Right renal cortex interstitium (tissue), 3 donors: ENCODE results near the gene RGS12. TPM values are rescaled to one million over a fixed set of nuclear protein-coding genes. Genes with fewer than 3 reads are reported as not detected.

Source experiments
- DNase-seq, 3 donors: peaks; one replicate each; pipeline ENCODE4 v3.0.0-alpha.2; 2013; ENCODE audit warnings: low read depth in 3 of 3, low spot score in 2 of 3
- polyA plus RNA-seq, 3 donors: library from polyadenylated mRNA; unstranded; fragments of 120-200 nt; gene quantifications; one replicate each; pipeline ENCODE4 v1.2.1, GENCODE V29; 2013; ENCODE audit not compliant: insufficient read length in 3 of 3

RGS12 gene
- polyA plus RNA-seq, 3 donors, result 33.3 to 36.2 (median 34.5) TPM

DNA sequence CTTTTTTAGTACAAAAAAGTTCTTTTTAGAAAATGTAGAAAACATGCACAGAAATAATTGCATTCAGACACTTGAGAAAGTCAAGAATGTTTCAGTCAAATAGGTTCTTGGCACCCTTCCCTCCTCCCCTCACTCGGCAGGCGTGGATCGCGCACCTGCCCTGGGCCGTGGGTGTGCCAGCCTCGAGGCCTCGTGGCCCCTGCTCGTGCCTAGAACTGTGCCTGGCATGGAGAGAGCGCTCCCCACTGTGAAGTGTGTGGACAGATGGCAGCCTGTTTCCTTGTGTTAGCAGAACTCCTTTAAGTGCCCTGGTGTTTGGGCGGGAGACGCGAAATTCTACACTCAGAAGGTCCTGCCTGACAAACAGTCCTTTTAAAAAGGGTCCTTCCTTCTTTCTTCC is 14.7 kb downstream of the RGS12 start:
- DNase-seq, result no peak

DNA sequence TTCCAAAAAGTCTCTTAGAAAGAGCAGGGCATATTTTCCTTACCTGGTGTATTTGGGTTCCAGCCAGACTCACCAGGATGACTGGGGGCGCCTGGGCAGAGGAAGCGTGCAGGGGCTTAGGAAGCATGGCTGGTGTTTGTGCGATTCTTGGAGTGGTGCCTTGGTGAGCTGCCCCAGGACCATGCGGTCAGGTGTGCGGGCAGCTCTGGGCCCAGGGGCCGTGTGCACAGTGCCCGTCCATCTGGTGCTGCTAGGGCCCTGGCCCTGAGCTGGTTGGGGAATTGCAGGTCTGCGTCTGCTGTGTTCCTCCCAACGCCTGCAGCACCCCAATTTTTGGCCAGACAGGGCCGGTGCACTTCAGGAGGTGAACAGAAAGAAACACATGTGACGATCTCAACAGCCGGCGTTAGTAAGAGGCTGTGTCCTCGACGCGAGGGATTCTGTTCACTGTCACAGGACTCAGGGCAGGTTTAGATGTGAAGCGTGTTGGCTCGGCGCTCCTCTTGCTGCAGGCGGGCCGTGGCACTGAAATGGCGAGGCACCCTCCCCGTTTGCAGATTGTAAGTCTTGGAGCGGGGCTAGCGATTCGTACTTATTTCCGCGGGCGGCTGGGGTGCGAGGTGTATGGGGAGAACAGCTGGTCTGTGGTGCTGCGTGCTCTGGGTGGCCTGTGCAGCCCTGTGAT is 15.2 kb downstream of the RGS12 start:
- DNase-seq, result no peak

DNA sequence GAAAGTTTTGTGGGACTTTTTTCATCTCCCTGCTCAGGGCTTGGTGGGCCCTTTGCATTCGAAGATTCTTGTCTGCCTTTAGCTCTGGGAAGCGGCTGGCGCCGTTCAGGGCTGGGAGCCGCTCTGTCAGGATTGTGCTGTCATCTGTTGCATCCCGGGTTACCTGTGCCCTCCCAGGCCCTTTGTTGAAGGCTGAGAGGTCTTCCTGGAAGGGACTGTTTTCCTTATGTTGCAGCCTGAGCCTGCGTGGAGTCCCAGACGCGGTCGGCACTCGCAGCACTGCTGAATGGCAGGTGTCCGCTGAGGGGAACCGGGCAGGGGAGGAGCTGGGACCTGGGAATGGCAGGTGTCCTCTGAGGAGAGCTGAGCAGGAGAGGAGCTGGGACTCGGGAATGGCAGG is 15.9 kb downstream of the RGS12 start:
- DNase-seq, result no peak

DNA sequence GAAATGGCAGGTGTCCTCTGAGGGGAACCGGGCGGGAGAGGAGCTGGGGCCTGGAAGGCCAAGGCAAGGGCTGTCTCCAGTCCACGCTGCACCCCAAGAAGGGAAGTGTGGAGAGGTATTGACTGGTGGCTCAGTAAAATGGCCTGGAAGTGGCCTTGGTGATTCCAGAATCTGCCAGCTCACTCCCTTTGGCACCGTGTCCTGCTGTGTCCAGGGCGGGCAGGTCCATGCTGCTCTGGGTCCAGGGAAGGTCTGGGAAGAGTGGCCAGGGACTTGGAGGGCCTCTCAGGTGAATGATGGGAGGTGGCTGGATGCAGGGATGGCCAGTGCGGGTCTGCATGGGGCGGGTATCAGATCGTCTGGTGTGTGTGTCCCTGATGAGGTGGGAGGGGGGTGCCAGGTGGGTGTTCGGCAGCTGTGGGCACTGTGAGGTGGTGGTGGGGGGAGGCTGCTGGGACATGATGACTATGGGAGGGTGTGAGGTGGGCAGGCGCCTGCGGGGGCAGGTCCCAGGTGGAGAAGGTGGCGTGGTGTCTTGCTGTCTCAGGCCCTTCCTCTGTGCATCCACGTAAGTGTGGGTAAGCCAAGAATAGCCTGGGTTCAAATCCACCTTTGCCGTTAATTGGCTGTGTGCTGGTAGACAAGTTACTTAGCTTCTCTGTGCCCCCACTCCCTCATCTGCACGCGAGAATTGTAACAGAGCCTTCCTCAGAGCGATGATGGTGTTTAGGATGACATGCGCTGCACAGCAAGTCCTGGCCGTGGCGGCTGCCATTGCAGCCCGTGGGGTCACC is 17.7 kb downstream of the RGS12 start:
- DNase-seq, result no peak

DNA sequence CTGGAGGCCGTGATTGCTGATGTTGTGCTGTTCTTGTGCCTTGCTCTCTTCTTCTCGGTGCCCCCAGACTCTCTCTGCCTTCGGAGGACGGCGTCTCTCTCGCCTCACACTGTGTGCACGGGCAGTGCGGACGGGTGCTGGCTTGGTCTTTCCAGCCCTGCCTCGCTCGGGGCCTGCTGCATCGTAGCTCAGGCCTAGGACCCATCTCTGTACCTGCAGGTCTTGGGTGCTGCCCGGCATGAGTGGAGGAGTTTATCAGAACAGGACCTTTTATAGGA is 18.2 kb downstream of the RGS12 start:
- no peak for DNase-seq

DNA sequence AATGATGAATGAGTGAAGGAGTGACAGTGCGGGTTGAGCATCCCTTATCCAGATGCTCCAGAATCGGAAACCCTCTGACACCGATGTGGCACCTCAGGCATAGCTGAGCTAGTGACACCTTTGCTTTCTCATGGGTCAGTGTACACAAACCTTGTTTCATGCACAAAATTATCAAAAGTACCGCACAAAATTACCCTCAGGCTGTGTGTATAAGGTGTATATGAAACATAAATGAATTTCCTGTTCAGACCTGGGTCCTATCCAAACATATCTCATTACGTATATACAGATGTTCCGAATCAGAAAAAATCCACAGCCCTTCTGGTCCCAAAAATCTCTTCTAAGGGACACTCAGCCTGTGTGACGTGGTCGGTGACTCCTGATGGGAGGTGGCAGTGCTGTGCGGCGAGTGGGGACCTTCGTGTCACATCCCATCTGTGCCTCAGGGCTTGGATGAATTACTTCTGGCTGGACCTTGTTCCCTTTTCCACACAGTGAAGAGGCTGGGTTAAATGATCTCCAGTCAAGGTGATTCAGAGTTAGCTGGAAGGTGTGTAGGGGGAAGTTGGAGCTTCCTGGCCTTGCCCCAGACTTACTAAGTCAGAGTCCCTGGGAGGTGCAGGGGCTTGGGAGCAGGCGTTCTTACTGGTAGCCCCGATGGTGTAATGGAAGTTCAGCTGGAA is 18.8 kb downstream of the RGS12 start:
- DNase-seq, result no peak

DNA sequence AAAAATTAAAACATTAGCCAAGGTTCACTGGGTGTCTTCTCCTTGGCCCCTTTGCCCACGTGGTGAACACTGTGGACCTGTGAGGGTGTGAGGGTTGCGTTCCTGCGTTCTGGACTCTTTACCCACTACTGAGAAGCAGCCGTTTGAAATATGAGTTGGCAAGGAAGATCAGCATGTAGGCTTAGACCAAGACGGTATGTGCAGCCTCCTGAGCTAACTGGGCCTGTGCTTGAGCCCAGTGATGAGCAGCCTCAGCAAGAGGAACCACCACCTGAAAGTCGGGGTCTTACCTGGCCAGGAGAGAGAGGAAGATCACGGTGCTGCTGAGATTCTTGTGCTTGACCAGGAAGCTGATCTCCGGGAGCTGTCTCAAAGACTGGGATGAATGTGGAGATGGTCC is 19.5 kb downstream of the RGS12 start:
- no peak for DNase-seq

DNA sequence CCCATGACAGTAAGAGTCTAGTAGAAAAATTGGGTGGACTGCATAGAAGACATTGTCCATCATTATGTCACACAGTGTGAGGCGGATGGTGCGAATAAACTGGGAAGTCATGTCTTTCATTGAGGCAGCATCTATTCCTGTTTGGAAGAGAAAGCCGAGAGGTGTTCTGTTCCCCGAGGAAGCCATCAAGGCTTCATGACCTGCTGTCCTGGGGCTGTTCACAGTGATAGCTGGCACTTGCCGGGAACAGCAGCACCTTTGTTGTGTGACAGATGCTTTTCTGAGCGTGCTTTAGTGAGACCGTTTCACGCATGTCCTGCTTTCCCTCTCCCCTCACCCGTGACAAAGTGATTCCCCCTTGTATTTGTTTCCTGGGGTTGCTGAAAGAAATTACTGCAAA is 20.3 kb downstream of the RGS12 start:
- no peak for DNase-seq

DNA sequence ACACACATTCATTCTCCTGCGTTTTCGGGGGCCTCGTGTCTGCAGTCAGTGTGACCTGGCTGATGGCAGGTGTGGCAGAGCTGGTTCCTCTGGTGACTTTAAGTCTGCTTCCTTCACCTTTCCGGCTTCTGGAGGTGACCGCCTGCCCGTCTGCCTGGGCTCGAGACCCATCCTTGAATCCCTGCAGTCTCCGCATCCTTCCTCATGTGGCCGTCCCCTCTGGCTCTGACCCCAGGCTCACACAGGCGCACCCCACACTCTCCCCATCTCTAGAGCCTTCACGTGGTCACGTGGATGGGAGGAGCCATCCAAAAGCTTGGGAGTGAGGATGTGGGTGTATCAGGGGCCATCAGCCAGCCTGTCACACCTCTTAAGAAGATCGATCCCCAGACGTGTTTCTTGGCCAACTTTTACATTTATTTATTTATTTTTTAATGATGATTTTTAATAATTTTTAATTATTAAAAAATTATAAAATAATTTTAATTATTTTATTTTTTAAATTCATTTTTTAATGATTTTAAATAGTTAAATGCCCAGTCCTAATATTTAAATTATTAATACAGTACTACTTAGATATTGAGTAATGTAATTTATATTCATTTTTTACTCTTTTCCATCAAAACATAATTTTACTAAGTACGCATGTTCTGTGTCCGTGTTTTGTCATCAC is 20.9 kb downstream of the RGS12 start:
- no peak for DNase-seq

DNA sequence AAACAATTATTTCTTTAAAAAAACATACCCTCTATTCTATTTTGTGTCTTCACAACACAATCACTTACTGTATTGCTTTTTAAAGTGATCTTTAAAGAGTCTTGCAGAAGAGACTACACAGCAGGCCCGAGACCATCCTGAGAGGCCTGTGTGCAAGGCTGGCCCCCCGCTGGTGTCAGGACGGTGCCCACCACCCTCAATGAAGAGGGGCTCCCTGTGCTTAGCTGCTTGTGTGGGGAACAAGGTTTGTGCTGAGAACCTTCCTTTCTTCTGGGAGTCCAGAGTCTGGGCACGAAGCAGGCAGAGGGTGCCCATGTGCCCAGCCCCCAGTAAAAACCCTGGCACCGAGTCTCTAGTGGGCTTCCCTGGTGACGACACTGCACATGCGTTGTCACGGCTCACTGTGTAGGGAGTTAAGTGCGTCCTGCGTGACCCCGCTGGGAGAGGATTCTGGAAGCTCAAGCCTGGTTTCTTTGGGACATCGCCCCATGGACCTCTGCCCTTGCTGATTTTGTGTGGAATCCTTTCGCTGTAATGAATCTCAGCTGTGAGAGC is 22.0 kb downstream of the RGS12 start:
- DNase-seq, result no peak

DNA sequence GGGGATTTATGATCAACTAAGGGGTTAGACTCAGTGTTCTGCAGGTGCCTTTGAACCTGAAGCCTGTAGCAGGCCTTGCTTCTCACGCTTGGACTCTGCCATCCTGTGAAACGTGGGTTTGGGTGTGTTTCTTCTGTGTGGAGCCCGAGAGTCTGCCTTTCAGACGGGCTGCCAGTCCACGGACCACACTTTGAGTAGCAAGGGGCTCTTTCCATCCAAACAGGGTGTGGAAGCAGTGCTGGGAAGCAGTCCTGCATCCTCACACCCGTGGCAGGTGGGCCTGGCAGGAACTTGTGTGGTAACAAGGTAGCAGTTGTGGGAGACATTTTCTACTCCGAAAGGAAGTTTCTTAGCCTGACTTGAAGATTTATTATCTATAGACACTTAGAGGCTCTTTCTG is 22.7 kb downstream of the RGS12 start:
- no peak for DNase-seq

DNA sequence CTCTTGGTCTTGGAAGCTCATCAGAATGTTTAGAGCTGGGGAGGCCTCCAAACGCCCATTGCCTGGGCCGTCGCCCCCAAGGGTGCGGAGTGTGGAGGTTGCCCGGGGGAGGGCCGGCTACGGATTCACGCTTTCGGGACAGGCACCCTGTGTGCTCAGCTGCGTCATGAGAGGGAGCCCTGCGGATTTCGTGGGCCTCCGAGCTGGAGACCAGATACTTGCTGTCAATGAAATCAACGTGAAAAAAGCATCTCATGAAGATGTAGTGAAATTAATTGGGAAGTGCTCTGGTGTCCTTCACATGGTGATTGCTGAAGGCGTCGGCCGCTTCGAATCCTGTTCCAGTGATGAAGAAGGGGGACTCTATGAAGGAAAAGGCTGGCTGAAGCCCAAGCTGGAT is 23.3 kb downstream of the RGS12 start:
- DNase-seq, result no peak

DNA sequence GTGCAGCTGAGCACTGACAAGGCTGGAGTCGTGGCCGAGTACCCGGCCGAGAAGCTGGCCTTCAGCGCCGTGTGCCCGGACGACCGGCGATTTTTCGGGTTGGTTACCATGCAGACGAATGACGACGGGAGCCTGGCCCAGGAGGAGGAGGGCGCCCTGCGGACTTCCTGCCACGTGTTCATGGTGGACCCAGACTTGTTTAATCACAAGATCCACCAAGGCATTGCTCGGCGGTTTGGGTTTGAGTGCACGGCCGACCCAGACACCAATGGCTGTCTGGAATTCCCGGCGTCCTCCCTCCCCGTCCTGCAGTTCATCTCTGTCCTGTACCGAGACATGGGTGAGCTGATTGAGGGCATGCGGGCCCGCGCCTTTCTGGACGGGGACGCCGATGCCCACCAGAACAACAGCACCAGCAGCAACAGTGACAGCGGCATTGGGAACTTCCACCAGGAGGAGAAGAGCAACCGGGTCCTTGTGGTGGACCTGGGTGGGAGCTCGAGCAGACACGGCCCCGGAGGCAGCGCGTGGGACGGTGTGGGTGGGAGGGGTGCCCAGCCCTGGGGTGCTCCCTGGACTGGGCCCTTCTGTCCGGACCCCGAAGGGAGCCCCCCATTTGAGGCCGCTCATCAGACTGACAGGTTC is 24.3 kb downstream of the RGS12 start:
- DNase-seq, result no peak

DNA sequence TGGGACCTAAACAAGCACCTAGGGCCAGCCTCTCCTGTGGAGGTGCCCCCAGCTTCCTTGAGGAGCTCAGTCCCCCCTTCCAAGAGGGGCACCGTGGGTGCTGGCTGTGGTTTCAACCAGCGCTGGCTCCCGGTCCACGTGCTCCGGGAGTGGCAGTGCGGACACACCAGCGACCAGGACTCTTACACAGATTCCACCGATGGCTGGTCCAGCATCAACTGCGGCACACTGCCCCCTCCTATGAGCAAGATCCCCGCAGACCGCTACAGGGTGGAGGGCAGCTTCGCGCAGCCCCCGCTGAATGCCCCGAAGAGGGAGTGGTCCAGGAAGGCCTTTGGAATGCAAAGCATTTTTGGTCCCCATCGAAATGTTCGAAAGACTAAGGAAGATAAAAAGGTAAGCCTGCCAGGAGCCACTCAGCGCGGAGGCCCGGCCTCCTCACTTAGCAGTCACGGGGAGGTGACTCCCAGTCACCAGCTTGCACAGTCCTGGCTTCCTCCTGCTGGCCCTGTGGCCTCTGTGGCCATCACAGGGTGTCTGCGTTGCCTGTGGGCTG is 24.9 kb downstream of the RGS12 start:
- DNase-seq, result no peak

DNA sequence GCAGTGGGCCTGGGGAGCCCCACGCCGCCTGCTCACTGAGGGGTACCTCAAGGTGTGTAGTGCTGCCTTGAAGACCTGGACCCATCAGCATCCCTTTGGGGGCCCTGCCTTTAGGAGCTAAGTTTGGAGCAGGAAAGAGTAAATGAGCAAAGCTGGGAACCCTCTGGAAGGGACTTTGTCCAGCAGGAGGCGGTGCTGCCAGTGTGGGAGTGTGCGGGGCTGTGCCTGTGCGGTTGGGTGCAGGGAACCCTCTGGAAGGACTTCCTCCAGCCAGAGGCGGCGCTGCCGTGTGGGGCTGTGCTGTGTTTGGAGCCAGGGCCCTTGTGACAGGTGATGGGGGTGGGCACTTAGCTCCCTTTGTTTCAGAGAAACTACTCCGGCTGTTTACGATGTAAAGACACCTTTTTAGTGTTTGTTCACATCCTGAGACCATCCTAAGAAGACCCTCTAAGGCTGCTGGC is 25.8 kb downstream of the RGS12 start:
- no peak for DNase-seq

DNA sequence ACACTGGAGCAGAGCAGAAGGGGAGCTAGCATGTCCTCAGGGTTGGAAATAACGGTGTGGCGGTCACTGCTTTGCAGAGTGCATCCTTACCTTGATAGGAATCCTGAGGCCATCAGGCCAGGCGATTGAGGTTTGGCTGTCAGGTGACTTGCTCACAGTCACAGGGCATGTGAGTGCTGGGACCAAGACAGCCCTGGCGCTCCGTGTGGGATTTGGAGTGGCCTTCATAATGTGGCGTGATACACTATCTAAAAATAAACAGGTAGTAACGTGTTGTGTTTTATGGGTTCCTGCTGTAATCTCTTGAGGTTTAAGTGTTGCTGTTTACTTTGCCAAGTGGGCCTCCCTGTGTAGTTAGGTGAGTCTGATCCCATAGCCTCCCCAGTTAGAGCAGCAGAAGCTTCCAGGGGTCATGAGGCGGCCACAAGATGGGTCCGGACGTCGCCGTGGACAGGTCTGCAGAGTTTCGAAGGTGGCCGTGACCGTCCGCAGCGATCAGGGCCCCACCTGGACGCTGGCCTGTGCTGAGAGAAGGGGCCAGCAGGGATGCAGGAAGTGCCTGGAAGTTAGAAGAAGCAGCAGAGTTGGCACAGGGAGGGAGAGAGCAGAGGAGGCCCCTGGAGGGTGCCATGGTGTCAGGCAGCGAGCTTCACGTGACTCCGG is 27.7 kb downstream of the RGS12 start:
- no peak for DNase-seq

DNA sequence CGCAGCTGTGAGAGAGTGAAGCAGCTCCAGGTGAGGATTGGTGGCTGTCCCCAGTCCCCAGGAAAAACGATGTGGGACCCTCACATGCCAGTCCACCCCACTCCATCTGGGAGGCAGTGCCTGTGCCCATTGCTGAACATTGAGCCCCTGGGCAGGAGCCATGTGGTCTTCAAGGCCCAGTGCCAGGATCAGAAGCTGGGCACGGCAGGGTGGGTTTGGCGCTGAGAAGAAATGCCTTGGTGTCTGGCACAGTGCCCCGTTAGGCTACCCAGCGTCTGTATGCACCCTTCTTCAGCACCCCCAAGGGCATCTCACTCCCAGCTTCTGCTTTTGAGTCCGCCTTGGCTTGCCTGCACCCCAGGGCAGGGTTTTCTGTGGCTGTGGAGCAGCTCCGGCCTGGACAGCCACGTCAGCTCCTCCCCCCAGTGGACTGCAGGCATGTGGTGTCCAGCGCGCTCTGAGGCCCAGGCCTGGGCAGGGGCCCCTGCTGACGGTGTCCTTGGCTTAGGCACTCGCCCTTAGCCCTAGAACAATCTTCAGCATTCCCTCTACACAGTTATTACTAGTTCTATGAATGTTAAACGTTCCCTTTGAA is 28.6 kb downstream of the RGS12 start:
- no peak for DNase-seq

DNA sequence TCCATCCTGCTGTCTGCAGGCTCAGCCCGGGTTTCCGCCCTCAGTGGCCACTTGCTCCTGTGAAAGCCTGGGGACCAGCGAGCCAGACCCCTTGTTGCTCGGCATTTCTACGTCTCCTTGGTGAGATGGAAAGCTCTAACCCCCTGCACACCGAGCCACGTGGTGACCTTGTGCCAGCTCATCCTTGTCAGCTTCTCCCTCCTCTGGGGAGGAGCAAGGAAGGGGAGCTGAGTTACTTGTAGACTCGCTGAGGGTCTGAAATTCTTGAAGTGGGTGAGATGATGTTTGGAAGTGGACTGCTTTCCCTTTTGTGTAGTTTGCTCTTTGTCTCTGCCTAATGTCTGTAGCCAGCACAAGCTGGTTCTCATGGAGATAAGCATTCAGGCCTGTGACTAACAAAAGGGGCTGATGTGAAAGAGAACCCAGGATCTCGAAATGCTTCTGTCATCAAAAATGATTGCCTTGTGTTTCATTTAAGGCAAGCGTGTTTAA is 29.3 kb downstream of the RGS12 start:
- no peak for DNase-seq

DNA sequence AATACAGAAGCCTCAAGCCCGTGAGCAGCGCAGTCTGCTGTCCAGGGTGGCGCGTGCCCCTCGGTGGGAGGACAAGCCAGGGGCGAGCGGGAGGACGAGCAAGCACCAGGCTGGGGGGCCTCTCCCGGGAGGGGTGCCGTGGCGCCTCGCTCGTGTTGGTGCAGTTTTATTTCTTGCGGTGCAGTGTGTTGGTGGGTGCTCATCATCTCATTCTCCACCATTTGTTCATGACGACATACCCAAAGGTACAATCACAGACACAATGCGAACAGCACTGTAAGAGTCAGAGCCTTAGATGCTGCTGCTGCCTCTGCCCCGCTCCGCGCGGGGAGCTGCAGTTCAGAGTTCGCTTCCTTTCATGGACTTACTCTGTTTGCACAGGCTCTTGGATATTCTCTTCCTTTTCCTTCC is 30.3 kb downstream of the RGS12 start:
- DNase-seq, result no peak
